Ovary (tissue), 9 donors: ENCODE measurements around the gene ZNF514. TPM values are rescaled to one million over a fixed set of nuclear protein-coding genes. Genes with fewer than 3 reads are reported as not detected.
"Not testable (repeated sequence)": the region's sequence is repeated elsewhere in the genome, so short reads cannot be mapped to it uniquely, and the experiment has no call there.

Source experiments
- DNase-seq, 5 donors: peaks; one replicate each; pipeline ENCODE4 v3.0.0-alpha.2; 2019 to 2020
- H3K27ac ChIP-seq, 2 donors: fragments of 200-600 bp; one replicate each; pipeline versions ENCODE4 v1.5.1 to v1.8.0; 2019 to 2022
- H3K27me3 ChIP-seq: fragments of 200-600 bp; one replicate; pipeline ENCODE4 v1.8.0; 2022
- H3K36me3 ChIP-seq: fragments of 200-600 bp; sonication (generic); one replicate; pipeline ENCODE4 v1.5.1; 2019
- H3K4me1 ChIP-seq: one replicate; pipeline ENCODE4 v1.8.1; 2013; ENCODE audit warnings: mild to moderate bottlenecking, moderate library complexity; ENCODE audit not compliant: insufficient read depth
- H3K4me3 ChIP-seq: fragments of 200-600 bp; sonication (generic); one replicate; pipeline ENCODE4 v1.5.1; 2017
- H3K9me3 ChIP-seq, 2 donors: fragments of 200-600 bp in 1 of 2; sonication (generic) in 1 of 2; one replicate each; pipeline versions ENCODE4 v1.5.1 to v1.8.1; 2013 to 2019; ENCODE audit warnings: mild to moderate bottlenecking in 1 of 2, moderate library complexity in 1 of 2
- EP300 ChIP-seq: sonication (generic); formaldehyde crosslinking; IDR thresholded peaks from one replicate; pipeline ENCODE4 v1.6.1; 2017; ENCODE audit warnings: antibody characterized with exemption
- POLR2A ChIP-seq: fragments of 450-650 bp; IDR thresholded peaks from one replicate; pipeline ENCODE4 v1.6.1; 2017; ENCODE audit warnings: antibody characterized with exemption, mild to moderate bottlenecking, moderate library complexity
- WGBS, 3 donors: extraction: QIAGEN DNeasy Blood & Tissue Kit in 1 of 3; methylation state at CpG; one replicate each; pipeline versions ENCODE4 v1.1.5 to v1.1.7; 2013 to 2017; 5-methylcytosine and 5-hydroxymethylcytosine counted together
- intact Hi-C, 4 donors: fragments of 100-400 bp; cut with DNase I; formaldehyde crosslinking; loops; one replicate each; pipeline versions ENCODE4 v1.11.0 to v1.15.1; 2022 to 2023
- polyA plus RNA-seq, 2 donors: library from polyadenylated mRNA; stranded (reverse); fragments of 200-250 nt in 1 of 2; fragments of 350-450 nt in 1 of 2; fragmentation: Illumina TruSeq in 1 of 2; extraction: RNeasy Lipid Tissue Mini Kit (QIAGEN cat#74804) in 1 of 2; gene quantifications; one replicate each; pipeline ENCODE4 v1.2.3, GENCODE V29; 2013 to 2014
- total RNA-seq, 7 donors: library from RNA; depleted of rRNA in 2 of 7; stranded (reverse); fragments of >200 nt in 2 of 7; fragmentation: NEBNext Ultra II Directional in 3 of 7; extraction: Animal tissue kit (Norgen Biotek cat#: 25700) in 3 of 7; gene quantifications; one replicate each; pipeline versions ENCODE4 v1.1.0 to v1.2.4, GENCODE V29; 2016 to 2023
- TF ChIP-seq, protein P1 (sequence below), 3 donors: fragments of 450-650 bp in 2 of 3; fragments of 200-600 bp in 1 of 3; IDR thresholded peaks; one replicate each; pipeline versions ENCODE4 v1.5.1 to v1.8.0; 2016 to 2022; ENCODE audit warnings: antibody characterized with exemption in 3 of 3, mild to moderate bottlenecking in 1 of 3
- donor health status: DM: no; HTN: no; CAD: no; lungs with moderate emphysema.
- donor health status: DM: no; HTN: no; CAD: no.
- donor health status: Bipolar disorder and iron deficiency.
- donor health status: DM: yes; HTN: yes; CAD: no.
- donor health status: DM: no; HTN: no; CAD: no.
- donor health status: DM: yes; HTN: yes; CAD: no.

The ZNF514 gene
- total and polyA plus RNA-seq, 9 donors: 10.3 to 30.8 (median 24.4) TPM

GRCh38 chr2:95099910-95100309 is 59.7 kb downstream of the ZNF514 start:
- H3K36me3 ChIP-seq: no peaks in the 10 kb centered on the region
- no peaks in the 10 kb centered on the region for H3K4me1 ChIP-seq
- 85 to 89% (median 87%) methylated on average over 2 of the region's 2 CpGs for WGBS, 3 donors

GRCh38 chr2:95098273-95098672 is 61.4 kb downstream of the ZNF514 start:
- H3K4me3 ChIP-seq, DNase-seq, intact Hi-C loops, H3K9me3 ChIP-seq, H3K27me3 ChIP-seq, H3K27ac ChIP-seq, H3K36me3 ChIP-seq, H3K4me1 ChIP-seq: not testable (repeated sequence)
- 96 to 100% (median 99%) methylated on average over 5 of the region's 5 CpGs for WGBS, 3 donors

More at GRCh38 chr2:95099910-95100309, 59.7 kb downstream of the ZNF514 start:
- TF ChIP-seq EP300 (no peak), POLR2A (no peak)
- TF ChIP-seq, protein P1, sequence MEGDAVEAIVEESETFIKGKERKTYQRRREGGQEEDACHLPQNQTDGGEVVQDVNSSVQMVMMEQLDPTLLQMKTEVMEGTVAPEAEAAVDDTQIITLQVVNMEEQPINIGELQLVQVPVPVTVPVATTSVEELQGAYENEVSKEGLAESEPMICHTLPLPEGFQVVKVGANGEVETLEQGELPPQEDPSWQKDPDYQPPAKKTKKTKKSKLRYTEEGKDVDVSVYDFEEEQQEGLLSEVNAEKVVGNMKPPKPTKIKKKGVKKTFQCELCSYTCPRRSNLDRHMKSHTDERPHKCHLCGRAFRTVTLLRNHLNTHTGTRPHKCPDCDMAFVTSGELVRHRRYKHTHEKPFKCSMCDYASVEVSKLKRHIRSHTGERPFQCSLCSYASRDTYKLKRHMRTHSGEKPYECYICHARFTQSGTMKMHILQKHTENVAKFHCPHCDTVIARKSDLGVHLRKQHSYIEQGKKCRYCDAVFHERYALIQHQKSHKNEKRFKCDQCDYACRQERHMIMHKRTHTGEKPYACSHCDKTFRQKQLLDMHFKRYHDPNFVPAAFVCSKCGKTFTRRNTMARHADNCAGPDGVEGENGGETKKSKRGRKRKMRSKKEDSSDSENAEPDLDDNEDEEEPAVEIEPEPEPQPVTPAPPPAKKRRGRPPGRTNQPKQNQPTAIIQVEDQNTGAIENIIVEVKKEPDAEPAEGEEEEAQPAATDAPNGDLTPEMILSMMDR (IDR thresholded peaks at IDR 0.05): no peak
- intact Hi-C loops: no loop called here
- no peak overlapping the region for H3K27ac ChIP-seq
- no peaks in the 10 kb centered on the region for H3K27me3 ChIP-seq
- no peak for DNase-seq
- H3K4me3 ChIP-seq: no peak overlapping the region
- H3K9me3 ChIP-seq: no peaks in the 10 kb centered on the region

Other genes starting within 250 kb of the ZNF514 start
- 1 to 10 TPM in 4 of 7 donors, under 1 TPM in 1, not detected in 2; 0.45 to 2.2 (median 1.6) TPM for gene MAL, start 134.1 kb downstream of the ZNF514 start, total RNA-seq
- gene MAL, start 134.1 kb downstream of the ZNF514 start, polyA plus RNA-seq: 1 to 10 TPM in 1 of 2 donors, under 1 TPM in 1; 0.90 to 4.7 TPM
- 10 to 100 TPM; 32.4 to 45.4 (median 39.7) TPM for gene MRPS5, start 38.0 kb downstream of the ZNF514 start, total RNA-seq
- 10 to 100 TPM; 36.2 to 62.9 TPM for gene MRPS5, start 38.0 kb downstream of the ZNF514 start, polyA plus RNA-seq
- gene ZNF2, start 6.0 kb upstream of the ZNF514 start, total RNA-seq: 1 to 10 TPM; 3.6 to 6.9 (median 4.6) TPM
- 1 to 10 TPM; 3.1 to 7.9 TPM for gene ZNF2, start 6.0 kb upstream of the ZNF514 start, polyA plus RNA-seq
- gene ZNF892, start 47.7 kb upstream of the ZNF514 start, total RNA-seq: 1 to 10 TPM; 3.0 to 8.2 (median 5.8) TPM
- 1 to 10 TPM in 1 of 2 donors, under 1 TPM in 1; 0.63 to 1.6 TPM for gene ZNF892, start 47.7 kb upstream of the ZNF514 start, polyA plus RNA-seq
- 1 to 10 TPM in 6 of 7 donors, under 1 TPM in 1; 0.99 to 5.1 (median 3.8) TPM for gene PROM2, start 114.6 kb upstream of the ZNF514 start, total RNA-seq
- under 1 TPM; 0.37 to 0.53 TPM for gene PROM2, start 114.6 kb upstream of the ZNF514 start, polyA plus RNA-seq
- gene KCNIP3, start 137.5 kb upstream of the ZNF514 start, total RNA-seq: 10 to 100 TPM in 5 of 7 donors, 1 to 10 TPM in 2; 7.4 to 26.0 (median 16.5) TPM
- 1 to 10 TPM; 2.2 to 9.7 TPM for gene KCNIP3, start 137.5 kb upstream of the ZNF514 start, polyA plus RNA-seq
- gene FAHD2A, start 242.9 kb upstream of the ZNF514 start, total RNA-seq: 10 to 100 TPM; 15.3 to 33.6 (median 29.2) TPM
- 10 to 100 TPM; 25.0 to 30.2 TPM for gene FAHD2A, start 242.9 kb upstream of the ZNF514 start, polyA plus RNA-seq